HG03066 (cell line): ENCODE data around the gene AP1S3.
"Not testable (repeated sequence)": the region's sequence is repeated elsewhere in the genome, so short reads cannot be mapped to it uniquely, and the experiment has no call there.

Source experiments
- ATAC-seq: cut with Tn5 transposase; IDR thresholded peaks from one replicate; pipeline ENCODE4 v1.9.1; 2021; ENCODE audit warnings: low read depth; ENCODE audit not compliant: unreplicated experiment

The AP1S3 gene

DNA sequence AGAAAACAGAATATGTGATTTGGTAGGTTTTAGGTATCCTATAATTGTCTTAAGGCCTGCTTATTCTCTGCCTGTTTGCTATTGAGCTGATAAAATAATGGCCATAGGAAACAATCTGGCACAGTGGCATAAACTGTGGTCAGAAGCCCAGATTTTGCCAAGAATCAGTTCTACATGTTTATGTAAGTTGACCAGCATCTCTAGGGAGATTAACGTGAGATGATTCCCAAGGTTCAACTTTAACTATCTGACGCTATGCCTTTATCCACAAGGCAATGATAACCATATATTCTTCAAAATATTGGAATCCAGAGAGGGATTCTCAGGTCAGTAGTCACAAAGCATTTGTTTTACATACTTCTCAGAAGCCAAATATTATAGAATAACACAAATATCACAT lies 25.6 kb downstream of the AP1S3 start:
- ATAC-seq, result no peak

GRCh38 chr2:223805008-223805407 lies 32.4 kb downstream of the AP1S3 start:
- ATAC-seq, result no peak

GRCh38 chr2:223801736-223802135 lies 35.6 kb downstream of the AP1S3 start:
- ATAC-seq, result no peak

DNA sequence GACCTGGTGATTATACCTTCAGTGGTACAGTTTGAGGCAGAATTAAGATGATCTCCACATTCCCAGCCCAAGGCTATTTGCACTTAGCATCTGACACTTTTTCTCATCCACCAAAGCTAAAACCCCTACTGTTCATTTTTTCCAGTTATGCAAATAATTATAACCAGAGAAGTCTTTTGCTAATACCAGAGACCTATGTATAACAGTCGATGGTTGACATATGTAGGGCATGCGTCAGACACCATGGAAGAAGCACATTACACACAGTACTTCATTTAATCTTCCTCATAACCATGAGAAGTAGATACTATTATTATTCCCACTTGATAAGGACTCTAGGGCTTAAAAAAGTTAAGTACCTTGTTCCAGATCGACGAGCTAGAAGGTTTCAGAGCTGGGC lies 36.5 kb downstream of the AP1S3 start:
- no peak for ATAC-seq

- ATAC-seq, result peak; percentile 99
Observed at GRCh38 chr2:223797811-223798721, 39.3 kb downstream of the AP1S3 start.

DNA sequence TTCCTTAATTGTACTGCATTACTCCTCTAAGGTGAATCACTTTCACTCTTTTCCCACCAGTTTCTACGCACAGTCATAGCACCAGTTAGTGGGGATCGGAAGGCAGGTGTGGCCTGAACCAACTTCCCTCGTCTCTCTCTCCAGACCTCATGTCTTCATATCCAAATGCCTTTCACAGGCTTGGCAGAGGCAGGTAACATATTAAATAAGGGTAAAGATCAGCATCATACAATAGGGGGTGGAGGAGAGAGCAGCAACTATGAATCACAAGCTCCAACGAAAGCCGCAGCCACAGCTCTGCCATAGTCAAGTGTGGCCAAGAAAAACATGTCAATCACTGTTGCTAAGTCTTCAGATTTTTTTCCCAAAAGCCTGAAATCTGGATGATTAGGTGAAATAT lies 40.3 kb downstream of the AP1S3 start:
- ATAC-seq, result no peak

- ATAC-seq, result no peak
Observed at GRCh38 chr2:223789423-223789822, 48.0 kb downstream of the AP1S3 start.

DNA sequence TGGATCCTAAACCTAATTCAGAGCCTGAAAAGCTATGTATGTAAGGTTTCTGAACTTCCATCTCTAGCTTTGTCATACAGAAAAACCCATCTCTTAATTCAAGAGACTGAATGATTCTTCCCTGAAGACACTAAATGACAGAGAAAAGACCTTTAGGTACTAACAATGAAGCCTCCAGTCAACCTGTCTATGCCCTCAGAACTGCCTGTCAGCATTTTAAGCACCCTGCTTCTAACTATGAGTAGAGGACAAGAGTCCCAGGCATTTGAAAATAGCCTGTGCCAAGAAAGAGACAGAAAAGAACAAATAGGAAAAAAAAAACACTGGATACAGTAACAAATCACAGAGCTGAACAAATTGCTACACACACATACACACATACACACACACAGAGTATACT lies 48.6 kb downstream of the AP1S3 start:
- no peak for ATAC-seq

DNA sequence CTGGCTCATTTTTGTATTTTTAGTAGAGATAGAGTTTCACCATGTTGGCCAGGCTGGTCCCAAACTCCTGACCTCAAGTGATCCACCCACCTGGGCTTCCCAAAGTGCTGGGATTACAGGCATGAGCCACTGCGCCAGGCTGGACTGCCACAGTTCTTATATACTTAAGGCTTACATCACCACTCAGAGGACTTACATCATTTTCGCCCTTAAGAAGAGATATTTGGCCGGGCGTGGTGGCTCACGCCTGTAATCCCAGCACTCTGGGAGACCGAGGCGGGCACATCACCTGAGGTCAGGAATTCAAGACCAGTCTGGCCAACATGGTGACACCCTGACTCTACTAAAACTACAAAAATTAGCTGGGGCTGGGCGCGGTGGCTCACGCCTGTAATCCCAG lies 49.3 kb downstream of the AP1S3 start:
- not testable (repeated sequence) for ATAC-seq

- peak; percentile 43 for ATAC-seq
Observed at GRCh38 chr2:223787358-223787757, 50.0 kb downstream of the AP1S3 start.

DNA sequence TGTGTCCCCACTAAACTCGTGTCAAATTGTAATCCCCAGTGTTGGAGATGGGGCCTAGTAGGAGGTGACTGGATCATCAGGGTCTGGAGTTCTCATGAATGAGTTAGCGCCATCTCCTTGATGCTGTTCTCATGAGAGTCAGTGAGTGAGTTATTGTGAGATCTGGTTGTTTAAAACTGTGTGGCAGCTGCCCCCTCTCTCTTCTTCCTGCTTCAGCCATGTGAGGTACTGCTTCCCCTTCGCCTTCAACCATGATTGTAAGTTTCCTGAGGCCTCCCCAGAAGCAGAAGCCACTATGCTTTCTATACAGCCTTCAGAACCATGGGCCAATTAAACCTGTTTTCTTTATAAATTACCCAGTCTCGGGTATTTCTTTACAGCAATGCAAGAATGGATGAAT lies 50.4 kb downstream of the AP1S3 start:
- peak; percentile 67 for ATAC-seq

DNA sequence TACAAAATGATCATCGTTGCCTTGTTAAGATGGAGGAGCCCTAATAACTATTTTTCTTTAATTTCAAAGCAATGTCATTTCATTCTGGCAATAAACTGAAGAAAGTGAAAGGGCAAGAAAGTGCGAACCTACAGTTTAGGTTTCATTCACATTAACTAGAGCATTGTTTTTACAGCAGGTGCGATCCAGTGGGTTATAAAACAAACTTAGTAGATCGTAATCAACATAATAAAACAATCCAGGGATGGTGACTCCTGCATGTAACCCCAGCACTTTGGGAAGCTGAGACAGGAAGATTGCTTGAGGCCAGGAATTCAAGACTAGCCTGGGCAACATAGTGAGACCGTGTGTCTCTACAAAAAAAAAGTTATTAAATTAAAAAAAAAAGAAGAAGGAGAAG lies 51.1 kb downstream of the AP1S3 start:
- ATAC-seq, result no peak

DNA sequence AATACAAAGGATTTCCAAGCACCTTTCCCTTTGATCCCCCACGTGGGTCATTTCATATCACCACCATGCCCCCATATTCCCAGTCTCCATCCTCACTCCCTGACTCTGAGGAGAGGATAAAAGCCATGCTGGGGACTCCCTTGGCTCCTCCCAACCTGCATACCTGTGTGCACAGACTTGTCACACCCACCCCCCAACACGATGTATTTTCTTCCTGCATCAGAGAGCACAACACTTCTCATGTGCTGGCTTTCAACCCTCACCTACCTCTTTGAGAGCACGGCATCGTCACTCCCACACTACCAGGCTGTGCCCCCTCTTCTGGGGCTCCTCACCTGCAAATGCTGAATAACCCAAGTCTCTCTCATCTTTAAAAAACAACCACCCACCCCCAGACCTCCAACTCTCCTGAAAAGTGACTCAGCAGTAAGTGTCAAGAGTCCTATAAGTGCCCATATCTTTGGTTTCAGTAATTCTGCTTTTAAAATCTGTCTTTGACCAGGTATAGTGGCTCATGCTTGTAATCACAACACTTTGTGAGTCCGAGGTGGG lies 53.1 kb downstream of the AP1S3 start:
- no peak for ATAC-seq

GRCh38 chr2:223782629-223783028 lies 54.8 kb downstream of the AP1S3 start:
- no peak for ATAC-seq

DNA sequence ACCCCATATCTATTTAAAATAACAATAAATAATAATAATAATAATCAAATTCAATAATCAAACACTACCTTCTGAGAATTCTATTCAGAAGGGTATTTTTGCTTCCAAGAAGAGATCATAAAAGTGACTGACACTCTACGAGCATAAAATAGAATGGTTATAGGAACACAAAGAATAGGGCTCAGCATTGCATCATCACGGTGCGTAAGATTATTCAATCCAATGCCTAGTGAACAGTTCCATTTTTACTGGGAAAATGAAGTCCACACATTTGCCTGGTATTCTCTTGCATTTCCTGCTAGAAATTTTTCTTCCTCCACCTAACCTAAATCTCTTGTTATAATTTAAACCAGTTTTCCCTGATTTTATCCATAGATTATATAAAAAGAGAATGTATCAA lies 55.8 kb downstream of the AP1S3 start:
- ATAC-seq, result no peak

DNA sequence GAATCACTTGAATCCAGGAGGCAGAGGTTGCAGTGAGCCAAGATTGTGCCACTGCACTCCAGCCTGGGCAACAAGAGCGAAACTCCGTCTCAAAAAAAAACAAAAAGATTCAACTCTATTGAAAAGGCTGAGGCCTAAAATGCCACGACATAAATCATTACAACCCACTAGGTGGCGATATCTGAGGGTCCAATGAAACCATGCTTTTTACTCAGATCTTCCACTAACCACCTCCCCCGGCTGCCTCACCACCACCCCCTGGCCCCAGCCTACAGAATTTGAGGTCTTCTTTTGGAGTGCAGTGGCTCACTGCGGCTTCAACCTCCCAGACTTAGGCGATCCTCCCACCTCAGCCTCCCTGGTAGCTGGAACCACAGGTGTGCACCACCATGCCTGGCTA lies 57.5 kb downstream of the AP1S3 start:
- peak; percentile 71 for ATAC-seq

- ATAC-seq, result no peak
Observed at GRCh38 chr2:223774193-223774592, 63.2 kb downstream of the AP1S3 start.

GRCh38 chr2:223772363-223772762 lies 65.0 kb downstream of the AP1S3 start:
- no peak for ATAC-seq

GRCh38 chr2:223771475-223771874 lies 65.9 kb downstream of the AP1S3 start:
- no peak for ATAC-seq

GRCh38 chr2:223768179-223768578 lies 69.2 kb downstream of the AP1S3 start:
- ATAC-seq, result no peak

GRCh38 chr2:223767341-223767740 lies 70.0 kb downstream of the AP1S3 start:
- no peak for ATAC-seq

DNA sequence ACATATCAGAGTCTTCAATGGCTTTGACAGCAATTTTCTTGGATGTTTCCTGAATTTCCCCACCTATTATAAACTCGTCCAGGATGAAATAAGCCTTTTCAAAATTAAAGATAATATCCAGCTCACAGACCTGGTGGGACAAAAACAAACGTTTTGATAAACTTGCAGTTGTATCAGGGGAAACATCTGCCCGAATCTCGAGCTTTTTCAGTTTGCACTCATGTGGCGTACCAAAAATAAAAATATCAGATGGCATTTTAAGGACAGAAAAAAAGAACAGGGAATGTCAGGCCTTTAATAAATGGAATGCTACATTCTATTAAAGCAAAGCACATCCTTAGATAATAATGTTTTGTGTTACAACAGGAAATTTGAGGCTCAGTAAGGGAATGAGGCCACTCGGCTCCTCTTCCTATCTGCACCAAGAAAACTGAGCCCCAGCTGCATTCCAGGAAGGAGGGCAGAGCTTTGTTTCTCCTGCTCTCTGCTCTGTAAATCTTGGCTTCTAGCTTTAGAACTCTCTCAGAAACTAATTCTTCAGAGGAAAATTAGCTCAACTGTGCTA lies 72.1 kb downstream of the AP1S3 start:
- no peak for ATAC-seq
